OCI-LY1 (cell line): ENCODE results near the gene PRCD.
"Not testable (repeated sequence)": the region's sequence is repeated elsewhere in the genome, so short reads cannot be mapped to it uniquely, and the experiment has no call there.

Experiments used
- H2AFZ ChIP-seq: fragments of 200-600 bp; sonication (generic), shearing (Covaris generic); 2 replicates; pipeline ENCODE4 v1.6.0; 2014; ENCODE audit warnings: antibody characterized with exemption, mild to moderate bottlenecking, low read length
- H3F3A ChIP-seq: fragments of 200-600 bp; sonication (generic), shearing (Covaris generic); 2 replicates; pipeline ENCODE4 v1.6.0; 2014; ENCODE audit warnings: mild to moderate bottlenecking, antibody characterized with exemption, low read length, moderate library complexity; ENCODE audit not compliant: insufficient read depth
- H3K27ac ChIP-seq: fragments of 200-600 bp; sonication (generic); 2 replicates; pipeline ENCODE4 v1.5.1; 2014; ENCODE audit warnings: low read length, mixed run types, mild to moderate bottlenecking, low read depth; ENCODE audit not compliant: poor library complexity, severe bottlenecking
- H3K27me3 ChIP-seq: fragments of 200-600 bp; sonication (generic); 2 replicates; pipeline ENCODE4 v1.6.0; 2014; ENCODE audit warnings: antibody characterized with exemption, mild to moderate bottlenecking, low read length, moderate library complexity; ENCODE audit not compliant: insufficient read depth
- H3K36me3 ChIP-seq: fragments of 200-600 bp; sonication (generic); 2 replicates; pipeline ENCODE4 v1.6.1; 2014; ENCODE audit warnings: mild to moderate bottlenecking, antibody characterized with exemption, low read length, moderate library complexity, mixed read lengths; ENCODE audit not compliant: insufficient read depth
- H3K4me1 ChIP-seq: fragments of 200-600 bp; sonication (generic); 2 replicates; pipeline ENCODE4 v1.5.1; 2014; ENCODE audit warnings: mild to moderate bottlenecking, low read length, moderate library complexity; ENCODE audit not compliant: insufficient read depth, severe bottlenecking
- H3K4me2 ChIP-seq: fragments of 200-600 bp; sonication (generic), shearing (Covaris generic); 2 replicates; pipeline ENCODE4 v1.6.1; 2014; ENCODE audit warnings: low read length
- H3K4me3 ChIP-seq: fragments of 200-600 bp; sonication (generic); 2 replicates; pipeline ENCODE4 v1.5.1; 2014; ENCODE audit warnings: low read length, low read depth, mild to moderate bottlenecking, mixed read lengths; ENCODE audit not compliant: poor library complexity, severe bottlenecking
- H3K79me2 ChIP-seq: fragments of 200-600 bp; shearing (Covaris generic); 2 replicates; pipeline ENCODE4 v1.6.1; 2016; ENCODE audit warnings: mixed run types, low read length, mixed read lengths; ENCODE audit not compliant: insufficient read depth
- H3K9ac ChIP-seq: fragments of 200-600 bp; sonication (generic), shearing (Covaris generic); 2 replicates; pipeline ENCODE4 v1.6.1; 2014; ENCODE audit warnings: mild to moderate bottlenecking, low read length, mixed read lengths
- H3K9me2 ChIP-seq: fragments of 200-600 bp; sonication (generic), shearing (Covaris generic); 2 replicates; pipeline ENCODE4 v1.6.1; 2014; ENCODE audit warnings: low read depth, mild to moderate bottlenecking, low read length, mixed read lengths
- H3K9me3 ChIP-seq: fragments of 200-600 bp; shearing (Covaris generic); 2 replicates; pipeline ENCODE4 v1.6.1; 2014; ENCODE audit warnings: low read length, mixed read lengths
- H4K20me1 ChIP-seq: fragments of 200-600 bp; sonication (generic), shearing (Covaris generic); 2 replicates; pipeline ENCODE4 v1.6.0; 2016; ENCODE audit warnings: mild to moderate bottlenecking, low read length; ENCODE audit not compliant: insufficient read depth
- EZH2 ChIP-seq: fragments of 200-600 bp; sonication (generic), shearing (Covaris generic); IDR thresholded peaks from 2 replicates; pipeline ENCODE4 v1.8.0; 2017; ENCODE audit warnings: borderline replicate concordance, mixed run types, mild to moderate bottlenecking, antibody characterized with exemption, low read length, moderate library complexity, mixed read lengths
- TF ChIP-seq, protein P1 (sequence below): fragments of 200-600 bp; sonication (generic), shearing (Covaris generic); IDR thresholded peaks from 2 replicates; pipeline ENCODE4 v1.5.1; 2017; ENCODE audit warnings: mild to moderate bottlenecking, antibody characterized with exemption, low read length, moderate library complexity, mixed read lengths

PRCD gene

DNA sequence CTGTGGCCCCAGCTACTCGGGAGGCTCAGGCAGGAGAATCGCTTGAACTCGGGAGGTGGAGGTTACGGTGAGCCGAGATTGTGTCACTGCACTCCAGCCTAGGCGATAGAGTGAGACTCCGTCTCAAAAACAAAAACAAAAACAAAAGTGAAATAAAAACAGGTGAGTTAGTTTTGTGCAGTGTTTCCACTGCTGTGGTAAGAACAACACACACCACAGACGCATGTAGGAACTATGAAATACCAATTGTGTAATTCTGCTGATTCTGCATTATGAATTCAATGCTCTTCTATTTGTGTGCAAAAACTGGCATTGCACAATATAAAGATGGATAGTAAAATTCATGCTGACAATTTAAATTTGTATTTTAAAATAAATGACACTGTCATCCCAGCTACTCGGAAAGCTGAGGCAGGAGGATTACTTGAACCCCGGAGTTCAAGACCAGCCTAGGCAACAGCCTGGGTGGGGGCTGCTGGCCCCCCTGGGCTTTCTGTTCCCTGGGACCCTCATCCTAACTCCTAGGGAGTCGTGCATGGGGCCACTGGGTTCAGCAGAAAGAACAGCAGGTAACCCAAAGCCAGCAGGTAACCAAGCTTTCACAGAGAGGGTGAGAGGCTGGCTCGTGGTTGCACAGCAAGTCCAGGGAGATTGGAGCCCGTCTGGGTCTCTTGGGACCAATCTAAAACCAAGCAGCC, 28.0 kb upstream of the PRCD start:
- no peak overlapping the region for H3K9ac ChIP-seq
- no peak overlapping the region for H2AFZ ChIP-seq

DNA sequence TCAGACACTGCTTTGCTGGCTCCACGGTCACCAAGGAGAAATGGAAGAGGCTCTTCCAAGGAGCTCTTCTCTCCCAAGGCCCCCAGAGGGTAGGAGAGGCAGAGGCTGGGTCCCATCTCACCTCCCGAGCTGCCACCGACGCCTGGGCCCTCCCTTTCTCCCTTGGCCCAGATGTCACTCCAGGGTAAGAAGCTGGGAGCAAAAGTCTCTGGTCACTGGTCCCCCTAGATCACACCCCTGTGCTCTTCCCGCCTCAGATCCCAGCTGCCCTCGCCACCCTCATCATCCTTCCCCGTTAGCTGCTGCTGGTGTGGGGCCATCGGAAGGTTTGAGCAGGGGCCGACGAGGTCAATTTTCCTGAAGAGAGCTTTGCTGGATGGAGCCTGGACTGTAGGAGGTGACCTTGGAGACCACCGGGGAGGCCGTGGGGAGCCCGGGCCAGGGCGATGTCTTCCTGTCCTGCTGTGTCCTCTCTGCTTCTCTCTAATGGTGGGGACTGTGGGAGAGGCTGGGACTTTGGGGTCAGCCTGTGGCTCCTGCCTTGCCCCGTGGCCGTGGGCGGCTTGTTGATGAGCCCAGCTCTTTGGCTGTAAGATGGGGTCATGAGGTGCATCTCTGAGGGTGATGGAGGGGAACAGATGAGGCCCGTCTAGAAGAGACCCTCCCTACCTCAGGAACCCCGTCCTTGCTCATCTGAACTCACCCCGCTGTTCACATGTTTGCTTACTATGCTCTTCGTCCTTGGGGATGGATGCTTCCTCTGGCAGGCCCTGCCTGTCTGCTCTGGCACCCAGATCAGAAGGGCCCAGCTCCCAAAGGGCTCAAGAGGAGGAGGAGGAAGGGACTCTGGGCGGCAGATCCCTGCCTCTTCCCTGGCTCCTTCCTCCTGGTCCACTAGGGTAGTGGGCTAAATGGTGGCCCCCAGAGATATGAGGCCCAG, 27.2 kb upstream of the PRCD start:
- Histone ChIP-seq H3F3A (no peaks in the 10 kb centered on the region), H3K4me1 (peaks cover 4% of the 10 kb centered on the region), H3K79me2 (no peaks in the 10 kb centered on the region), H3K4me3 (no peak overlapping the region), H4K20me1 (no peaks in the 10 kb centered on the region), H3K9me3 (no peaks in the 10 kb centered on the region), H3K27ac (no peak overlapping the region), H3K36me3 (no peaks in the 10 kb centered on the region), H3K27me3 (no peaks in the 10 kb centered on the region; the same call in 1 of the 2 replicates), H3K9ac (no peak overlapping the region), H3K9me2 (no peaks in the 10 kb centered on the region), H2AFZ (no peak overlapping the region), H3K4me2 (no peak overlapping the region)
- TF ChIP-seq EZH2: no peak
- TF ChIP-seq, protein P1, sequence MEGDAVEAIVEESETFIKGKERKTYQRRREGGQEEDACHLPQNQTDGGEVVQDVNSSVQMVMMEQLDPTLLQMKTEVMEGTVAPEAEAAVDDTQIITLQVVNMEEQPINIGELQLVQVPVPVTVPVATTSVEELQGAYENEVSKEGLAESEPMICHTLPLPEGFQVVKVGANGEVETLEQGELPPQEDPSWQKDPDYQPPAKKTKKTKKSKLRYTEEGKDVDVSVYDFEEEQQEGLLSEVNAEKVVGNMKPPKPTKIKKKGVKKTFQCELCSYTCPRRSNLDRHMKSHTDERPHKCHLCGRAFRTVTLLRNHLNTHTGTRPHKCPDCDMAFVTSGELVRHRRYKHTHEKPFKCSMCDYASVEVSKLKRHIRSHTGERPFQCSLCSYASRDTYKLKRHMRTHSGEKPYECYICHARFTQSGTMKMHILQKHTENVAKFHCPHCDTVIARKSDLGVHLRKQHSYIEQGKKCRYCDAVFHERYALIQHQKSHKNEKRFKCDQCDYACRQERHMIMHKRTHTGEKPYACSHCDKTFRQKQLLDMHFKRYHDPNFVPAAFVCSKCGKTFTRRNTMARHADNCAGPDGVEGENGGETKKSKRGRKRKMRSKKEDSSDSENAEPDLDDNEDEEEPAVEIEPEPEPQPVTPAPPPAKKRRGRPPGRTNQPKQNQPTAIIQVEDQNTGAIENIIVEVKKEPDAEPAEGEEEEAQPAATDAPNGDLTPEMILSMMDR: no peak

More for the DNA sequence above, 28.0 kb upstream of the PRCD start:
- H3K4me3 ChIP-seq: no peak overlapping the region
- no peak overlapping the region for H3K4me2 ChIP-seq
- H3F3A ChIP-seq: no peaks in the 10 kb centered on the region
- no peak overlapping the region for H3K27ac ChIP-seq
- H4K20me1 ChIP-seq: no peaks in the 10 kb centered on the region
- H3K79me2 ChIP-seq: no peaks in the 10 kb centered on the region
- H3K27me3 ChIP-seq: no peaks in the 10 kb centered on the region
- peaks cover 5% of the 10 kb centered on the region for H3K4me1 ChIP-seq
- TF ChIP-seq, protein P1: no peak
- TF ChIP-seq EZH2: no peak
- no peaks in the 10 kb centered on the region for H3K9me2 ChIP-seq
- H3K36me3 ChIP-seq: no peaks in the 10 kb centered on the region
- H3K9me3 ChIP-seq: no peaks in the 10 kb centered on the region

DNA sequence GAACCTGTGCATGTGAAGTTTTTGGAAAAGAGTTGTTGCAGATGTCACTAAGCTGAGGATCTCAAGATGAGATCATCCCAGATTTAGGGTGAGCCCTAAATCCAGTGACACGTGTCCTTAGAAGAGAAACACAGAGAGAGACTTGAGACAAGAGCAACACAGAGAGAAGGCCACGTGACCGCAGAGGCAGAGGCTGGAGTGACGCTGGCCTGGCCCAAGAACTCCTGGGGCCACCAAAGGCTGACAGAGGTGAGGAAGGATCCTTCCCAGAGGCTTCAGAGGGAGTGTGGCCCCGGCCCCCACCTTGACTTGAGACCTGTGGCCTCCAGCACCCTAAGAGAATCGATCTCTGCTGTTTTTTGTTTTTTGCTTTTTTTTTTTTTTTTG, 26.5 kb upstream of the PRCD start:
- H3K27ac ChIP-seq: no peak overlapping the region

DNA sequence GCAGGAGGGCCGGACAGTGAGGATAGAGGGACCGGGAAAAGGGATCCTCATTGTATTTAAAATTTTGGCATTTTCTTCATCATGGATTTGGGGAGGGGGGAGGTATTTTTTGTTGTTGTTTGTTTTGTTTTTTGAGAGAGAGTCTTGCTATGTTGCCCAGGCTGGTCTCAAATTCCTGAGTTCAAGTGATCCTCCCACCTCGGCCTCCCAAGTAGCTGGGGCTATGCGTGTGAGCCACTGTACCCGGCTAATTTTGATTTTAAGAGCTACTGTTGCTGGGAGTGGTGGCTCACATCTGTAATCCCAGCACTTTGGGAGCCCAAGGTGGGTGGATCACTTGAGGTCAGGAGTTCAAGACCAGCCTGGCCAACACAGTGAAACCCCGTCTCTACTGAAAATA, 25.5 kb upstream of the PRCD start:
- H3K27me3 ChIP-seq, H3K4me1 ChIP-seq, H3F3A ChIP-seq, H3K27ac ChIP-seq, H3K4me3 ChIP-seq, H3K9me2 ChIP-seq, H3K79me2 ChIP-seq, H2AFZ ChIP-seq, H3K36me3 ChIP-seq, H3K9ac ChIP-seq, H3K9me3 ChIP-seq, H4K20me1 ChIP-seq, H3K4me2 ChIP-seq: not testable (repeated sequence)

More for the DNA sequence above, 26.5 kb upstream of the PRCD start:
- Histone ChIP-seq H3F3A (no peaks in the 10 kb centered on the region), H3K36me3 (no peaks in the 10 kb centered on the region), H3K27me3 (no peaks in the 10 kb centered on the region; the same call in 1 of the 2 replicates), H4K20me1 (no peaks in the 10 kb centered on the region), H3K9ac (no peak overlapping the region), H3K4me3 (no peak overlapping the region), H3K4me1 (peaks cover 4% of the 10 kb centered on the region), H3K9me3 (no peaks in the 10 kb centered on the region), H3K4me2 (no peak overlapping the region), H3K79me2 (no peaks in the 10 kb centered on the region), H3K9me2 (no peaks in the 10 kb centered on the region), H2AFZ (no peak overlapping the region)
- TF ChIP-seq, protein P1: no peak
- no peak for TF ChIP-seq EZH2
